ENCODE data around the gene SCFD2.

GRCh38 chr4:53076374-53076958 is 289.4 kb downstream of the SCFD2 start:
- TF ChIP-seq, protein P1, sequence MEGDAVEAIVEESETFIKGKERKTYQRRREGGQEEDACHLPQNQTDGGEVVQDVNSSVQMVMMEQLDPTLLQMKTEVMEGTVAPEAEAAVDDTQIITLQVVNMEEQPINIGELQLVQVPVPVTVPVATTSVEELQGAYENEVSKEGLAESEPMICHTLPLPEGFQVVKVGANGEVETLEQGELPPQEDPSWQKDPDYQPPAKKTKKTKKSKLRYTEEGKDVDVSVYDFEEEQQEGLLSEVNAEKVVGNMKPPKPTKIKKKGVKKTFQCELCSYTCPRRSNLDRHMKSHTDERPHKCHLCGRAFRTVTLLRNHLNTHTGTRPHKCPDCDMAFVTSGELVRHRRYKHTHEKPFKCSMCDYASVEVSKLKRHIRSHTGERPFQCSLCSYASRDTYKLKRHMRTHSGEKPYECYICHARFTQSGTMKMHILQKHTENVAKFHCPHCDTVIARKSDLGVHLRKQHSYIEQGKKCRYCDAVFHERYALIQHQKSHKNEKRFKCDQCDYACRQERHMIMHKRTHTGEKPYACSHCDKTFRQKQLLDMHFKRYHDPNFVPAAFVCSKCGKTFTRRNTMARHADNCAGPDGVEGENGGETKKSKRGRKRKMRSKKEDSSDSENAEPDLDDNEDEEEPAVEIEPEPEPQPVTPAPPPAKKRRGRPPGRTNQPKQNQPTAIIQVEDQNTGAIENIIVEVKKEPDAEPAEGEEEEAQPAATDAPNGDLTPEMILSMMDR (IDR thresholded peaks at IDR 0.05; ENCODE audit: insufficient read depth, low read length) = no peak
- TF ChIP-seq GABPA (IDR thresholded peaks at IDR 0.05; ENCODE audit: low read depth) = no peak

Measured in HL-60 (cell line).